GM19372 (cell line): Measurements from ENCODE around the gene FAM193B.
"Not testable (repeated sequence)": the region's sequence is repeated elsewhere in the genome, so short reads cannot be mapped to it uniquely, and the experiment has no call there.

Source experiments
- ATAC-seq: cut with Tn5 transposase; IDR thresholded peaks from one replicate; pipeline ENCODE4 v1.9.1; 2021; ENCODE audit warnings: mild to moderate bottlenecking, low read depth, moderate library complexity; ENCODE audit not compliant: unreplicated experiment

FAM193B gene

DNA sequence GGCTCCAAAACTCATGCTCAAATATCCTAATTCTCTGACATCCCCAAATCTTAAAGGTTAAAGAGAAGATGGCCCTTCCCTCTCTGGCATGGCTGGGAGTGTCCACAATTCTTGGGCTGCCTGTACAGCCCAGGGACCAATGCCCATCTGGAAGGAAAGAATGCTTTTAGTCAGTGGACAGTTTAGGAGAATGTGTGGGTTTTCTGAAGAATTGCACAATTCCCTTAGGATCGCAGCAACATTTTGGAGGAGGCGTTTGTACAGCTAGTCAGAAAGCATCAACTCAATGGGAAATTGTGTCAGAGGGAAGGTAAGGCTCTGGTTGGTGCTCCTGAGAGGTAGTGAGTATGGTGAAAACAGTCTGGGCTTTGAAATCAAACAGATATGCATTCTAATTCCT, 15.0 kb downstream of the FAM193B start:
- ATAC-seq, result no peak

DNA sequence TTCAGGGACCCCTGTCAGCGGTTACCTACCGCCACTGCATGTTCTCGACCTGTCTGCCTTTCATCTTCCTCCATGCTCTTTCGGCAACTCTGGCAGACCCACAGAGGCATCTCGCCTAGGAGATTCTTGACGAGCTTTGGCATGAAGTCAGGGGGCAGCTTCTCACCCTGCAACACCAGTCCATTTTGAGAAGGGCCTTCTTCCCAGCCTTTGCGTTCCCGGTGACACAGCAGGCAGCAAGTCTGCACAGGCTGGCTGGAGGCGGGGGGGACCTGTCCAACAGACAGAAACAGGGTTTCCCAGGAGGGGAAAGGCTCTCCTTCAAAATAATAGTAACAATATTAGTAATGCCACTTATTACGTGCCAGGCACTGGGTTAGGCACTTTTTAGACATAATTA, 15.5 kb downstream of the FAM193B start:
- ATAC-seq, result no peak

DNA sequence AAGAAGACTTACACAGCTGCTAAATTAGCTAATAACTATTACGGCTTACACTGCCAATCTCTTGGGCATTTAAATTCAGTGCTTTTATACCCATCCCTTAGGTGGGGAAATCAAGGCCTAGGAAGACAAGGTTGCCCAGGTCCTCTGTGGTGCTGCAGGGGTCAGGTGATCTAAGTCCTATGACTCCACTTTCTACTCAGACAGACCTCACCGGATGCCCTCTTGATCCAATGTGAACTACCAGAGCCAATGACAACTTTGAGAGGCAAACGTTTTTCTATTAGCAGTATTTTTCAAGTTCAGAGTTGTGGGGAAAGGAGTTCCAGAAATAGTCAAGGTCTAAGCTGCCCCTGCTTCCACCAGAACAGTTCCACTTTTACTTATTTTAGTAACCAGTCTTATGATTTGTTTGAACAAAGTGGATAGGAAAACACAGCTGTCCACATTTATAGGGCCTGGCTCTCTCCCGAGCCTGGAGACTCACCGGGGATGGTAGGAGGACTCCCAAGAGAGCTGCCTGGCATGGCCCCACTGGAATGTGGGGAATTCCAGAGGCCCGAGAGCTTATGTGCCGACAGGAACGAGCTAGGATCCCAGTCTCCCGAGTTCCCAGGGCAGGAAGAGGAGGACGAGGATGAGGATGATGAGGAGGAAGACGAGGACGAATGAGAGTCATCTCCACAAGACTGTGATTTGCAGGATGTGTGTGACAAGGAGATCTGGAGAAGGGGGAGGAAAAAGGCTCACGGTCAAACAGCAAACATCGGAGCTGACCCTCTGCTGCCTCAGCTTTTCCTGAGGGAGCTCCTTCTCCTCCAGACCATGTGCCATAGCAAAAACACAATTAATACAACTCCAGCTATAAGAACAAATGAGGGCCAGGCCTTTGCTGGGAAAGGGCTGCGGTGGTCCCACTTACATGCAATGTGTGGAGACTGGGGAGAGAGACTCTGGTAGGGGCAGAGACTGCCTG, 16.7 kb downstream of the FAM193B start:
- no peak for ATAC-seq

DNA sequence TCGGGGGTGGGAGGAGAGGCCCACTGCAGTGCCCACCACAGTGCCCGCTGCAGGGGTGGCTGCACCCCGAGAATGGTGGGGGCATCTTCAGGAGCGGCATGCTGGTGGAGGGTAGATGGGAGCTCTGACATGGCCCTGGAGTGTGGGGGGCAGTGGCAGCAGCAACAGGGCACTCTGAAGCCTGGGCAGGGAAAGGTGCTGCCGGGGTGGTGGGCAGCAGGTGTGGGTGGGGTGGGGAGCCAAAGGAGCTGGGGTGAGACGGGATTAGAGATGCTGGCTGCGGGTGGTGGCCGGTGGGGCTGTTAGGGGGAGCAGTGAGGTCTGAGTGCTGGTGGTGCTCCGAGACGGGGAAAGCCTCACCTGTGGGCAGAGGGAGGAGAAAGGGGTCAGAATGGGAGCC, 18.0 kb downstream of the FAM193B start:
- ATAC-seq, result no peak

DNA sequence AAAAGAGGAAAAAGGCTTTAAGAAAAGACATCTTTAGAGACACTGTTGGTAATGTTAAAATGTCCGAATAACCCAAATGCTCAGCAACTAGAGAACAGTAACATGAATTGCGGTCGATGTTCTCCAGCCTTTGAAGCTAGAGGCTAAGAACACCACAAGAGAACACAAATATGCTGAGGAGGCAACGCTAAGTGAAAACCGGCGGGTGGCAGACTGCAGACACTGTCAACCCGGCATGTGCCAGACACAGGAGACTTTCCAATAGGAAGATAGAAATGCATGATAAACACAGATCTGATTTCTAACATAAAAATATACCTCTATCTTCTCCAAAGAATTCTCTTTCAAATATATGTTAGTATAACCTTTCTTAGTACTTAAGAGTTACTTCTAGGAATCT, 19.2 kb downstream of the FAM193B start:
- no peak for ATAC-seq

DNA sequence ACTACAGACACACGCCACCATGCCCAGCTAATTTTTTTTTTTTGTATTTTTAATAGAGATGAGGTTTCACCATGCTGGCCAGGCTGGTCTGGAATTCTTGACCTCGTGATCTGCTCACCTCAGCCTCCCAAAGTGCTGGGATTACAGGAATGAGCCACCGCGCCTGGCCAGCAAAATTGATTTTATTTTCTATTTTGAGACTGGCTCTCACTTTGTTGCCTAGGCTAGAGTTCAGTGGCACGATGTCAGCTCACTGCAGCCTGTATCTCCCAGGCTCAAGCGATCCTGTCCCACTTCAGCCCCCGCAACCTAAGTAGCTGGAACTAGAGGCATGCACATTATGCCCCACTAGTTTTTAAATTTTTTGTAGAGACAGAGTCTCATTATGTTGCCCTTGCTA, 19.9 kb downstream of the FAM193B start:
- ATAC-seq, result not testable (repeated sequence)

DNA sequence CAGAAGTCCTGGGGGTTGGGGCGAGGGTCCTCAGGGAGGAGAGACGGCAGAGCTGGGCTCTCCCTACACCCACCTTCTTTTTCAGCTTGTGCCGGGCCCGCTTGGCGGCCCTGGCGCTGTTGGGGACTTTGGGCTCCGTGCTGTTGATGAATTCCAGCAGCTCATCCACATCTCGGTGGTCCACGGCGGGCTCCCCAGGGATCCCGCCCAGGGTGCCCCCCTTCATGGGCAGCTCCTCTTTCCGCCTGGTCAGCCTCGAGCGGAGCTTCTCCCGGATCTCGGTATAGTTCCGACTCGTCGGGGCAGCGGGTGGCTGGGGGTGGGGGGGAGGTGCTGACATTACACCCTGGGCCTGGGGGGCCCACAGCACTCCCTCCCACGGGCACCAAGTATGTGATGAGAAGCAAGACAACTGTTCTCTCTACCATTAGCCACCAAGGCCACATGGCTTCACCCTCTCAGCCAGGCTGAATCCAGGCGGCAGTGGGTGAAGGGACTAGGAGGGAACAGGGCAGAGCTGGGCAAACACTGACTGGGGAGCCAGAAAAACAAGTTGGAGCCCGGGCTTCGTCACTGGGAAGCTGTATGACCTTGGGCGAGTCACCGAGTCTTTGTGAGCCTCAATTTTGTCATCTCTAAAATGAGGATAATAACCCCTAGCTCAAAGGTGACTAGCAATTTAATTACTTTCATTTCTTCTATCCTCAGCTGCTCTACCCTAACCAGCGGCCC, 23.0 kb downstream of the FAM193B start:
- no peak for ATAC-seq

DNA sequence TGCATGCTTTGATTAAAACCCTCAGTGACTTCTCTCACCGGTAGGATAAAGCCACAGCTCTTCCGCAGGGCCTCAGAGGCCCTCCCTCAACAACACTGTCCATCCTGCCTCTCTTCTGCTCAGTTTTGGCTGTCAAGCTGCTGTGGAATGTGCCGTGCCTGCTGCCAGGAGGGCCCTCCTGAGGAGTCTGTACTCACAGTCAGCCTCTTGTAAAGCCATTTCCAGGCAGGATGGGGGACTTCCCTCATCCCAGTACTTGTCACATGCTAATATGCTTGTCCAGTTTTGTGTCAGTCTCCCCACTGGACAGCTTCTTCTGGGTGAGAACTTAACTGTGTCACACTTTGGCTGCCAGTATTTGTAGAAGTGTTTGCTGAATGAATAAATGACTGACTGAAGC, 23.7 kb downstream of the FAM193B start:
- ATAC-seq, result no peak

DNA sequence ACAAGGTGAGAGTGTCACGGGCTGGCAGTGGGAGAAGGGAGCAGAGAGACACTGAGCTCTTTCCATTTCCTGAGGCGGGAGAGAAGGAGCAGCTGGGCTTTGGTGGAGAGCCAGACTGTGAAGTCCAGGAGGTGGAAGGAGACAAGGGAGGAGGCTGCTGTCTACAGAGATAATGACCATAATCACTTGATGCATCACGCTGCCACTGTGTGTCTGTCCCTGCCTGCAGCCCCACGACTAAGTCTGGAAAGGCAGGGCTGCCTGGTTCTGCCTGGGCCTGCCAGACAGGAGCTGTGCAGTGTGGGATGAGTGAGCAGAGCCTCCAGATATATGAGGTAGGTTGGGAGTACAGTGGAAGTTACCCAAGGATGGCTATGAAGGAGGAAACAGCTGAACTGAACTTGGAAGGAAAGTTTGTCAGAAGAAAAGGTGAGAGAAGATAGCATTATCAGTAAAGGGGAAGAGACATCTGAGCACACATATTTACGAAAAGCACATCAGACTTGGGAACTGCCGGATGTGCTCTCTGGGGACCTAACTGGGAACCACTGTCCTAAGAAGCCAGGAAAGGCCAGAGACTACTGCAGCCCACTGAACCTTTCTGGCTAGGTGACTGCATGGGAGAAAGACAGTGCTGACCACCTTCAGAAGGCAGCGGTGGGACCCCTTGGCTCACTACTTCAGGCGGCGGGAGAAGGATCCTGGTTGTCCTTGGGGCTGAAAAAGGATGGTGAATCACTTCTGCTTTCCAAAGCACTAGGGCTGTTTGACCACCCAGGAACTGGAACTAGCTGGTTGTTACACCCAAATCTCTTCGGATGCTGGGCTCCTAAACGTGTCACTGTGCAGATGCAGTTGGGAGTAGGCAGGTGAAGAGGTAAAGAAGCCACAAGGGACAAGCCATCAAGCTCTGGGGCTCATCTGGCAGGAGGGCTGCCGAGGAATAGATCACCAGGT, 24.8 kb downstream of the FAM193B start:
- no peak for ATAC-seq

DNA sequence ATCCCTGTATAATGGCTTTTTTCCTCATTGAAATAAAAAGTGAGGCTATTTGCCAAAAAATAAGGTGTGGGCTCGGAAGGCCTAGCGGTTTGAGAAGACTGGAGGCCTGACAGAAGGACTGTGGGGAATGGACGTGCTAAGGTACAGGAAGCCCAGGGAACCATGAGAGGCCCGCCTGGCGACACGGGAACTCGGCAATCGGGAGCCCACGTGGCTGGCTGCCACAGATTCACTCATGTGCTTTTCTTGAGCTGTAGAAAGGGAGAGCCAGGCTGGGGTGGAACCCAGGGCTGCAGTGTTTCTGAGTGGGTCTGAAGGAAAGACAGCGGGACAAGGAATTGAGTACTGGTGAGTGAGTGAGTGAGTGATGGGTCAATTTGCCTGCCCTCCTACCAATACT, 25.7 kb downstream of the FAM193B start:
- ATAC-seq, result no peak

DNA sequence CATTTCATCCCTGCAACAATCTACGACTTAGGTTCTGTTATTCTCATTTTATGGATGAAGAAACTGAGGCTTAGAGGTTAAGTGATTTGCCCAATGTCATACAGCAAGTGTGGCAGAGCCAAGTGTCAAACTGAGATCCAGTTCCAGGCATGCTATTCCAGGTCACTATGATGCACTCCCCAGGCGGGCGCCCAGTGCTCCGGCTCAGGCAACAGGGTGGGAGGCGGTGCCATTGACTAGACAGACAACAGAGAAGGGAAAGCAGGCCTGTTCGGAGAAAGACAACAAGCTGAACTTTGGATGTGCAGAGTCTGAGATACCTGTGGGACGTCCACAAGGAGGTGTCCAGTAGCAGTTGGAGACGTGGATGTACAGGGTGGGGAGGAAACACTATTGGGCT, 26.8 kb downstream of the FAM193B start:
- no peak for ATAC-seq

DNA sequence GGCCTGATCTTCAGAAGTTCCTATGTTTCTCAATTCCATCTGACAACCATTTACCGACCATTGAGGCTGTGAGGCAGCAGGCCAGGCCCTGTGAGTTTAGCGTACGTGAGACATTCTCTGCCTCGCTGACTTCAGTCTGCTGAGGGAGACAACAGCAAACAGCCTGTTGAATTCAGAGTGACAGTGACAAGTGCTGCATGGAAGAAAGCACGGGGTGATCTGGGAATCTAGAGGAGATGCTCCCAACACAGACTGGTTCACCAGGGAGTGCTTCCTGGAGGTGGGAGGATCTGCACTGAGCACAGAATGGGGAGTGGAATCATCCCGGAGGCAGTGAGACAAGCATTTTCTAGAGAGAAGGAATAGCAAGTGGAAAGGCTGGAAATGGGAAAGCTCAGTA, 27.6 kb downstream of the FAM193B start:
- ATAC-seq, result no peak

DNA sequence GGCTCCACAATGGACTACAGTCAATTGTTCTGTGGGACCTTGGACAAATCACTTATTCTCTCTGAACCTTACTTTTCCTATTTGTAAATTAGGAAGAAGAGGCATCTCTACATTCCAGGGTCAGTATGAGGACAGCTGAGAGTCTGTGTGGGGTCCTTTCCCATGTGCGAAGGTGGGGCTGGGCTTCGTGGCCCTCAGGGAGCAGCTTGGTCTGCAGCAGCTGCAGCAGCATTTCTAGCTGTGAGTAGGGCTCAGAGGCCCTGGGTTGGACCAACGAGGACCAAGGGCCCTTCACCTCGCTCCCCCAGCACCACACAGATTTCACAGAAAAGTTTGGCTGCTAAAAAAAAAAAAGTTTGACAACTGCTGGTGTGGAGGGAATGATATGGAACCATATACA, 28.2 kb downstream of the FAM193B start:
- ATAC-seq, result no peak

DNA sequence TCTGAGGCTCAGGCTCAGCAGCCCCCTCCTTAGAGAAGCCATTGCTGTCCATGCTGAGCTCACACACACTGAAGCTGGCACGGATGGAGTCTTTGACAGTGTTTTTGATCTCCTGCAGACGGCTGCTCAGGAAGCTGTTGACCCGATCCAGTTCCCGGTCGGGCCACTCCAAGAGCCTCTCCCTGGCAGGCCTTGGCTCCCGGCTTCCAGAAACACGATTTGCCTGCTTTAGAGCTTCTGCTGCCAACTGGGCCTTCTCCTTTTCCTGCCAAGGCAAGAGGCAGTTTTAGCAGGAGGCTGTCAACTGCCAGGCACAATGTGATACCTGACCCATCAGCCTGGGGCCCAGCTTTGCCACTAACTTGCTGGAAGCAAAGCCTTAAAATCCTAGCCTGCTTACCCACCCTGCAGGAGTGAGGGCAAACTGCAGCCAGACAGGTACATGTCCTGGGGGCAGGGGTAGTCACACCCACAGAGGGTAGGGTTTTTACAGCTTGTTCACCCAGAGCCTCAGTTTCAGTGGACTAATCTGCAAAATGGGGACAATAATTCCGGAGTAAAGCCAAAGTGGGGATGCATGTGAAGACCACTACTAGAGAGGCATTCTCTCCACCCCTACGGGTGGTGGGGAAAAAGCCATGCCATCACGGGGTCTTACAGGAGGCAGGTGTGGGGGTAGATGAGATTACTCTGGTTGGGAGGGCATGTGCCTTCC, 29.3 kb downstream of the FAM193B start:
- no peak for ATAC-seq

DNA sequence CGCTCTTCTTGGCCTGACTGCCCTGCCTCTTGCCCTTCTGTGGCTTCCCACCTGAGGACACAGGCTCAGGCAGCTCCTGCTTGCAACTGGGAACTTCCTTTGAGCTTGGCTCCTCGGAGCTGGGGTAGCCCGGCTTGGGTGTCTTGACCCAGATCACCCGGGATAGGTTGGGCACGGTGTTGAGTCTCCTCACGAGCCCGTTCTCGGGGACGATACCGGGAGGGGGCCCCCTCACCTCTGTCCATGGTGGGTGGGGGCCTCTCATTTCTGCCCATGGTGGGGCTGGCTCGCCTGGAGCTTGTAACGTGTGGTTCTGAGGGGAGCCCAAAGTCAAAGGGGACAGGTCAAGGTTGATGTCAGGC, 29.8 kb downstream of the FAM193B start:
- ATAC-seq, result no peak

DNA sequence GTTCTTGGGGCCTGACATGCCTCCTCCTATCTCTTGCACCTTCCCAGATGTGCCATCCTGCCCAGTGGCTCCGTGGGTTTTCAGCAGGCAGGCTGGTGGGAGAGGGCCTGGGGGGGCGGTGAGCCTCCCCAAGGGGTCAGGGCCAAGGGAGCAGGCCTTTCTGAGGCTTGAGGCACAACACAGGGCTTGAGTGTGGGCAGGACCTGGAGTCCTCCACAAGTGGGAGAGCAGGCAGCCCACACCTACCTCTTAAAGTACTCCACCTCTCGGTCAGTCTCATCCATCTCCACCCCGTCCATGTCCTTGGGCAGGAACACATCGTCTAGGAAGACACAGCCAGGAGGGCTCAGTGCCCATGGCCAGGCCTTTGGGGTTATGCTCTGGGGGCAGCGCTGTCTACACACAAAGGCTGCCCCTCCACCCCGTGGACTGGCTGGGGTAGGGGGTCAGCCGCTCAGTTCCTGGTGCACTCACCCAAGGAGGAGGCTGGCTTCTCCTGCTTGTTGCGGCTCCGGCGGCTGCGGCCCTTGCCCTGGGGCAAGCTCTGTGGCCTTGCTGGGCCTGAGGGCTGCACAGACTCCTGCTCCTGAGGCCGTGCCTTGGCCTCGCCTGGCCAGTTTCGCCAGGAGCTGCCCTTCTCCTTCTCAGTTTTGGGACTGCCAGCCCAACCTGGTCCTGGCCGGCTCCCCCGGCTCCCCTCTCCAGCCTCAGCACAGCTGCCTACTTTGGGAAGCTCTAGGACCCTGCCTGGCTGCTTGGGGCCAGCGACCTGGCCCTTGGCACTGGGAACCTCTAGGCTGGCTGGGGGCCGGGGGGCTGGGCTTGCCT, 30.4 kb downstream of the FAM193B start:
- no peak for ATAC-seq

DNA sequence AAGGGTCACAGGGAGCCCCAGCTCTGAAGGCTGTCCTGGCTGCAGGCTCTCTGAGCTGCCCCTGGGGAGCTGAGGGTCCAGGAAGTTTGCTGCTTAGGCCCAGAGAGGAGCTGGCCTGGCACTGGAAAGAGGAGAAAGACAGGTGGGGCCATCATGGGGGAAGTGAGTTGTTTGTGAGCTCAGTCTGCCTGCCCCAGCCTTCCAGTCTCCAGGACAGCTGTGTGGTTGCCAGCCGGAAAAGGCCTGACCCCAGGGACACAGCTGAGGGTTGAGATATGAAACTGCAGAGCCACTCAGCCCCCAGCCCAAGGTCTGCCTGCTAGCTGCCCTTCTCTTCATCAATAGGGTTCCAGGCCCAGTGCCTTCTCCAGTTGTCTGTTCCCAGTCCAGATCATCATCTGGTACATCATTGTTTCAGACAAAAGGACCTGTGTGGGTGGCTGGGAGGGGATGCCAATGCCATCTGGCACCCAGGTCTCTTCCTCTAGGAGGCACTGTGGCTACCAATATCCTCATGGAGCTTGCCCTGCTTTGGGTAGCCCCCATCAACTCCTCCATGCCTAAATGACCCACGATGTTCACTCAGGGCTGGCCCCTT, 33.3 kb downstream of the FAM193B start:
- no peak for ATAC-seq

DNA sequence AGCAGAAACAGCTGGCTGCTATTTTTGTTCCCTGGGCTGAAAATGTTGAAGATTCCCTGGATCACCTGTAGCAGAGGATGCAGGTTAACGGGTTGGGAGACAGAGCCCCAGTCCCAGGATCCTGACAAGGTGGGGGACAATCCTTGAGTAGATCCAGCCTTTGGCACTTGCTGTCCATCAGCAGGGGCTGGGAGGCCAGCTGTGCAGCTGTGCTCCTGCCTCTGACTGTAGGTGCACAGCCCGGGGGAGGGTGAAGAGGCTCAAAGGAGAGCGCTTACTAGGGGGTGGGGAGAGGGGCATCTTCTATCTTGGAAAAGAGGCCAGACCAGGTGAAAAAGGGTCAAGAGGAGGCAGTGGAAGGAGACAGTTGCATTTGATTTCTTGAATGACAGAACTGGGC, 34.1 kb downstream of the FAM193B start:
- ATAC-seq, result no peak
